ENCODE data around the gene SEC16A.

Gene SEC16A

GRCh38 chr9:136432591-136432990 is 50.2 kb downstream of the SEC16A start:
- no peaks in the 10 kb centered on the region for H3K9me2 ChIP-seq (replicated peaks; ENCODE audit: insufficient read depth, low read length)
- no peaks in the 10 kb centered on the region for H3K27me3 ChIP-seq (replicated peaks; ENCODE audit: insufficient read depth, low read length)
- TF ChIP-seq EZH2 (optimal IDR thresholded peaks at IDR 0.05; ENCODE audit: low read depth, low read length), result no peak
- TF ChIP-seq EZH2phosphoT487 (IDR thresholded peaks at IDR 0.05; ENCODE audit: low read length), result no peak
- TF ChIP-seq CTCF (IDR thresholded peaks at IDR 0.05; ENCODE audit: low read length), result no peak
- no peak overlapping the region for H3K27ac ChIP-seq (ENCODE audit: low read length)
- H3K4me3 ChIP-seq (ENCODE audit: low read length), result no peak overlapping the region
- no peak overlapping the region for H3K4me2 ChIP-seq (ENCODE audit: low read depth, low read length)
- DNase-seq, result no peak
- no peaks in the 10 kb centered on the region for H3K9me3 ChIP-seq (replicated peaks; ENCODE audit: insufficient read depth, low read length)
- no peaks in the 10 kb centered on the region; the same call in 1 of the 2 replicates for H3K36me3 ChIP-seq (replicated peaks; ENCODE audit: insufficient read depth, low read length)
- H3F3A ChIP-seq (ENCODE audit: insufficient read depth, low read length), result no peaks in the 10 kb centered on the region
- H3K4me1 ChIP-seq (ENCODE audit: low read length), result peaks cover 5% of the 10 kb centered on the region; the same call in 1 of the 2 replicates
- H4K20me1 ChIP-seq (ENCODE audit: insufficient read depth, low read length), result no peaks in the 10 kb centered on the region
- H2AFZ ChIP-seq (ENCODE audit: low read length), result no peak overlapping the region
- H3K9ac ChIP-seq (ENCODE audit: low read length), result no peak overlapping the region
- peaks cover 29% of the 10 kb centered on the region for H3K79me2 ChIP-seq (ENCODE audit: low read length)

GRCh38 chr9:136431782-136432350 is 51.0 kb downstream of the SEC16A start:
- no peaks in the 10 kb centered on the region for H4K20me1 ChIP-seq (ENCODE audit: insufficient read depth, low read length)
- no peaks in the 10 kb centered on the region; the same call in 1 of the 2 replicates for H3K36me3 ChIP-seq (replicated peaks; ENCODE audit: insufficient read depth, low read length)
- no peak overlapping the region for H3K27ac ChIP-seq (ENCODE audit: low read length)
- no peak for TF ChIP-seq EZH2phosphoT487 (IDR thresholded peaks at IDR 0.05; ENCODE audit: low read length)
- TF ChIP-seq EZH2 (optimal IDR thresholded peaks at IDR 0.05; ENCODE audit: low read depth, low read length), result no peak
- TF ChIP-seq CTCF (IDR thresholded peaks at IDR 0.05; ENCODE audit: low read length), result no peak
- no peak for DNase-seq
- peaks cover 22% of the 10 kb centered on the region for H3K79me2 ChIP-seq (ENCODE audit: low read length)
- no peak overlapping the region for H3K4me2 ChIP-seq (ENCODE audit: low read depth, low read length)
- H3K9me3 ChIP-seq (replicated peaks; ENCODE audit: insufficient read depth, low read length), result no peaks in the 10 kb centered on the region
- no peaks in the 10 kb centered on the region for H3F3A ChIP-seq (ENCODE audit: insufficient read depth, low read length)
- no peaks in the 10 kb centered on the region for H3K4me1 ChIP-seq (ENCODE audit: low read length)
- H3K4me3 ChIP-seq (ENCODE audit: low read length), result no peak overlapping the region
- H3K9ac ChIP-seq (ENCODE audit: low read length), result no peak overlapping the region
- no peaks in the 10 kb centered on the region for H3K27me3 ChIP-seq (replicated peaks; ENCODE audit: insufficient read depth, low read length)
- H3K9me2 ChIP-seq (replicated peaks; ENCODE audit: insufficient read depth, low read length), result no peaks in the 10 kb centered on the region
- H2AFZ ChIP-seq (ENCODE audit: low read length), result no peak overlapping the region

- no peaks in the 10 kb centered on the region for H3K9me2 ChIP-seq (replicated peaks; ENCODE audit: insufficient read depth, low read length)
- no peak overlapping the region for H3K4me3 ChIP-seq (ENCODE audit: low read length)
- no peak overlapping the region for H2AFZ ChIP-seq (ENCODE audit: low read length)
- H3K27me3 ChIP-seq (replicated peaks; ENCODE audit: insufficient read depth, low read length), result no peaks in the 10 kb centered on the region
- no peaks in the 10 kb centered on the region for H3K9me3 ChIP-seq (replicated peaks; ENCODE audit: insufficient read depth, low read length)
- TF ChIP-seq EZH2 (optimal IDR thresholded peaks at IDR 0.05; ENCODE audit: low read depth, low read length), result no peak
- TF ChIP-seq CTCF (IDR thresholded peaks at IDR 0.05; ENCODE audit: low read length), result no peak
- no peak for TF ChIP-seq EZH2phosphoT487 (IDR thresholded peaks at IDR 0.05; ENCODE audit: low read length)
- H3F3A ChIP-seq (ENCODE audit: insufficient read depth, low read length), result no peaks in the 10 kb centered on the region
- no peaks in the 10 kb centered on the region; the same call in 1 of the 2 replicates for H3K36me3 ChIP-seq (replicated peaks; ENCODE audit: insufficient read depth, low read length)
- H3K79me2 ChIP-seq (ENCODE audit: low read length), result peaks cover 10% of the 10 kb centered on the region
- H3K9ac ChIP-seq (ENCODE audit: low read length), result no peak overlapping the region
- H3K4me2 ChIP-seq (ENCODE audit: low read depth, low read length), result no peak overlapping the region
- no peaks in the 10 kb centered on the region for H4K20me1 ChIP-seq (ENCODE audit: insufficient read depth, low read length)
- H3K4me1 ChIP-seq (ENCODE audit: low read length), result no peaks in the 10 kb centered on the region
- no peak overlapping the region for H3K27ac ChIP-seq (ENCODE audit: low read length)
- no peak for DNase-seq
These were observed 52.1 kb downstream of the SEC16A start for GRCh38 chr9:136430588-136431234.
